NK-92 (cell line): ENCODE measurements around the gene TPST2.

Experiments
- DNase-seq: peaks from one replicate; lab custom pipeline; 2025; ENCODE audit not compliant: unreplicated experiment; lab: John Stamatoyannopoulos, UW

The TPST2 gene

DNA sequence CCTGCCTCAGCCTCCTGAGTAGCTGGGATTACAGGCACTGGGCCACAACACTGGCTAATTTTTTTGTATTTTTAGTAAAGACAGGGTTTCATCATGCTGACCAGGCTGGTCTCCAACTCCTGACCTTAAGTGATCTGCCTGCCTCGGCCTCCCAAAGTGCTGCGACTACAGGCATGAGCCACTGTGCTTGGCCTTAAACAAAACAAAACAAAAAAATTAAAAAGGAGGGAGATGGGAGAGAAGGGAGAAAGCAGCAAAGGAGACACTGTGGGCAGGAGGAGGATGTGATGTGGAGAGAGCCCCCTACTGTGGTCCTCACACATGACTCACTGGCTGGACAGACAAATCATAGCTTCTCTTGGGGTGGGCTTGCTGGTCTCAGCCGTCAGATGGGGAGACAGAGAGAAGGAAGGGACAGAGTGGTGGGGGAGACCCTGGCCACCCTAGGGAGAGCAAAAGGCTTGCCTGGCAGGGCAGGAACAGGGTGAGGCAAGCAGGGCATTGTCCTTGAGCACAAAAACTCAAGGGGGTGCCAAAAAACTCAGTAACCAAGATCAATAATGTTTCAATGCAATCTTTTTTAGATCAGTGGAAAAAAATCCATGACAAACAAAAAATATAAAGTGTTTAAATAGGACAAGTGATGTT is 31.6 kb downstream of the TPST2 start:
- no peak for DNase-seq

- no peak for DNase-seq
Observed at GRCh38 chr22:26556904-26557303, 33.0 kb downstream of the TPST2 start.

DNA sequence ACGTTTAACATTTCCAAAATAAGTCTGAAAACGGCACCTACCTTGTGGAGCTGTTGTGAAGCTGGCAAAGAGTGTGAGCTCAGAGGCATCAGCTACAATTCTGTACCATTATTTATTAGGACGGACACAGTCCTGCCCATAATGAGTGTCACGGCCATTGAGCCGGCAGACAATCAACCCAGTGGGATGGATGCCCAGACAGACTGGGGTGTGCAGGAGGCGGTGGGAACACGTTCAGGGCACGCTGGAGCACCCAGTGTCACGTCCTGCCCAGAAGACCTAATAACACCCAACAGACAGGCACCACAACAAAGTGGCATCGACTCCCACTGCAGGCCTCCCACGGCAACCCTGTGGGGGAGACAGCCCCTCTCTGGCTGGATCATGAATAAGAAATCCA is 34.5 kb downstream of the TPST2 start:
- DNase-seq = no peak

- DNase-seq = no peak
Observed at GRCh38 chr22:26554956-26555355, 35.0 kb downstream of the TPST2 start.

DNA sequence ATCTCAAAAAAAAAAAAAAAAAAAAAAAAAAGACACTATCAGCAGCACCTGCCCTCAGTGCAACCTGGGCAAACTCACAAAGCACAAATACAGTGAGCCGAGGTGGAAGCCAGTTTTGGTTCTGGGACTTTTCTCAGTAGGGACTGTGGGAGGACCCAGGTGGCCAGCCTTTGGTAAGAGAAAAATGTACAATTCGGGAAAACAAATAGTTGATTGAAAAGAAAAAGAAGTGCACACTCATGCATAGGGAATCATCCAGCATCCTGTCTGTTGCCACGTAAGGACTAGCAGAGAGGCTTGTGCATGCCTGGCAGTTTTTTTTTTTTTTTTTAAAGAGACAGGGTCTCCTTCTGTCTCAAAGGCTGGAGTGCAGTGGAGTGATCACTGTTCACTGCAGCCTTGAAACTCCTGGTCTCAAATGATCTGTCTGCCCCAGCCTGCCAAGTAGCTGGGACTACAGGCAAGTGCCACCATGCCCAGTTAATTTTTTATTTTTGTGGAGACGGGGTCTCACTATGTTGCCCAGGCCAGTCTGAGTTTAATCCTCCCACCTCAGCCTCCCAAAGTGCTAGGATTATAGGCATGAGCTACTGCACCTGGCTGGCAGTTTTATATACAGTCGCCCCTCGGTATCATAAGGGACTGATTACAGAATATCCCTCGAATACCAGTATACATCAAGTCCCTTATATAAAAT is 36.7 kb downstream of the TPST2 start:
- DNase-seq = no peak

DNA sequence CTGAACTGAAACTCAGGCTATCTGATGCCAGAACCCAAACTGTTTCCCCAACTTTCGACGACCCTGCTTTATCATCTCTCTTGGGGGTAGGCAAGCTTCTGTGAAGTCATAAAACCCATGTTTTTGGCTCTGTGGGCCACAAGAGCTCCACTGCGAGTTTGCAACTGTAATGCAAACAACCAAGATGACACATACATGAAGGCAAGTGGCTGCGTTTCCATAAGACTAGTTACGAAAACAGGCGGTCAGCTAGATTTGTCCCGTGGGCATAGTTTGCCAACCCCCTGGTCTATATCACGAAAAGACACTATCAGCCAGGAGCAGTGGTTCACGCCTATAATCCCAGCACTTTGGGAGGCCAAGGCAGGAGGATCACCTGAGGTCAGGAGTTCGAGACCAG is 37.5 kb downstream of the TPST2 start:
- DNase-seq = no peak

GRCh38 chr22:26551568-26551967 is 38.4 kb downstream of the TPST2 start:
- DNase-seq = no peak

DNA sequence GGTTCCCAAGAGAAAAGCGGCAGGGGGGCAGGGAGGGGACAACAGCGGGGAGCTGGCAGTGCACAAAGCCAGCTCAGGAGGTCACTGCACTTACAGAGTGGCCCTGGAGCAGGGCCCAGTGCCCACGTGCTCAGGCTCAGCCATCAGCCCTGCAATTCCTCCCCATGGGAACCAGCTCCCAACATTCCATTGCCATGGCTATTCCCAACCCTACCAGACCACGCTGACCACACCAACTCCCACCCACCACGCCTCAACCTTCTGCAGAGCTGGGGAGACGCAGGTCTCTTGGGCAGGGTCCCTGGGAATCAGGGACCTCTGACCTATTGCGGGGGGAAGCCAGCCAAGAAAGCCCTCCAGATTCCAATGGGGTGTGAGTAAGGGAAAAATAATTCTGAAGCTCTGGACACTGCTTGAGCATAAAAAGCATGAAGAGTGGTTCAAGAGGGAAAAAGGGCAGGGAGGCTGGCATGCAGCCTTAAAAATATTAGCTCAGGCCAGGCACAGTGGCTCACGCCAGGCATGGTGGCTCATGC is 39.4 kb downstream of the TPST2 start:
- no peak for DNase-seq

- no peak for DNase-seq
Observed at GRCh38 chr22:26549902-26550497, 39.9 kb downstream of the TPST2 start.

- no peak for DNase-seq
Observed at GRCh38 chr22:26548984-26549383, 40.9 kb downstream of the TPST2 start.

DNA sequence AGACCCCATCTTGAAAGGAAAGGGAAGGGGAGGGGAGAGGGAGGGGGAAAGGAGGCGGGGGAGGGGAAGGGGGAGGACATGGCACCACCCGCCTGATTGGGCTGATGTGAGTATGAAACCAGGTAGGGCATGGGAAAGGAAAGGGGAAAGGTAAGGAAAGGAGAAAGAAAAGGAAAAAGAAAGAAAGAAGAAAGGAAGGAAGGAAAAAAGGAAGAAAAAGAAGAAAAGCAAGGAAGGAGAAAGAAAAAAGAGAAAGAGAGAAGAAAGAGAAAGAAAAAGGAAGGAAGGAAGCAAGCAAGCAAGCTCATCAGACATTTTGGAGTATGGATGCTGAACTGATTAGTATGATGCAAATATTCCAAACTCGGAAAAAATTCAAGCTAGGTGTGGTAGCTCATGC is 41.6 kb downstream of the TPST2 start:
- DNase-seq = no peak

GRCh38 chr22:26547837-26548236 is 42.1 kb downstream of the TPST2 start:
- DNase-seq = no peak

DNA sequence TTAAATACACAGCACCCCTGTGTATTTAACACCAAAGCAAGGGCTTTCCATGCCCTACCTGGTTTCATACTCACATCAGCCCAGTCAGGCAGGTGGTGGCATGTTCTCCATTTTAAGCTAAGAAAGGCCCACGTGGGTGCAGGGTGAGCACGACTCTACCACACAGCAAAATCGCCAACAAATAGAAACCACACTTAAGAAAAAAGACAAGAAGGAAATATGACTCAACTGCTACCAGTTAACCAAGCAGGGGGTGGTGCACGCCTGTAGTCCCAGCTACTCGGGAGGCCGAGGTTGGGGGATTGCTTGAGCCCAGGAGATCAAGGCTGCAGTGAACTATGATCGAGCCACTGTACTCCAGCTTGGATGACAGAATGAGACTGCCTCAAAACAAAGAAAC is 42.5 kb downstream of the TPST2 start:
- DNase-seq = no peak

DNA sequence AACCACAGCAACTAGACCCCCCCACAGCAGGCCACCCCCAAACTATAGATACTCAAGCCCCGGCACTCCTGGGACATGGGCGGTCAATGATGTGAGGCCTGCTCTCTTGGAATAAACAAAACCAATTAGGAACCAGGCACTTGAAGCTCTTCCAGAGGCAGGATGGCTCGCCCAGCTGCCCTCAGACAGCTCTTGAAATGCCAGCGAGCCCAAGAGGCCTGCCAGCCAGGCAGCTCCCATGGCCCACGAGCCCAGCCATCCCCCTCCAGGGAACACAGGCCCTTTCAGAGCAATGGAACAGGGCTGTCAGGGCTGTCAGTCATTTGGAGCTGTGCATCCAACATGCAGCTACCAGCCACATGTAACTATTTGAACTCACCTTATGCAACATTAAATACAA is 43.6 kb downstream of the TPST2 start:
- no peak for DNase-seq

- no peak for DNase-seq
Observed at GRCh38 chr22:26545827-26546226, 44.1 kb downstream of the TPST2 start.

DNA sequence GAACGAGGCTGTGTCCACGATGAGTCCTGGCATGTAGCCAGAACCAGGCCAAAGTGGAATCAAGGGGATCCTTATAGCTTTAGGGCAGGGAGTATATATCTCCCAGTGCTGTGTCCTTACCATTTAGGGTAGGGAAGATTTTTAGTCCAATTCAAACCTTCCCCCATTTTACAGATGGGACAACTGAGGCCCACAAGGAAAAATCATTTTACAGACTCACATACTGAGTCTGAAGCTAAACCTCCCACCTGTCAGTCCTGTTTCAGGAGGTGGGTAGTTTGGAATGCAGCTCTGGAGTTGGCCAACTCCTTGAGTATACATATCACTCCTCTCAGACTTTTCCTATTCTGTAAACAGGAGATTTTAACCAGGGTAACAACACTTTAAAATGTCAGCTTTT is 44.5 kb downstream of the TPST2 start:
- DNase-seq = no peak

GRCh38 chr22:26544489-26544888 is 45.4 kb downstream of the TPST2 start:
- DNase-seq = no peak

DNA sequence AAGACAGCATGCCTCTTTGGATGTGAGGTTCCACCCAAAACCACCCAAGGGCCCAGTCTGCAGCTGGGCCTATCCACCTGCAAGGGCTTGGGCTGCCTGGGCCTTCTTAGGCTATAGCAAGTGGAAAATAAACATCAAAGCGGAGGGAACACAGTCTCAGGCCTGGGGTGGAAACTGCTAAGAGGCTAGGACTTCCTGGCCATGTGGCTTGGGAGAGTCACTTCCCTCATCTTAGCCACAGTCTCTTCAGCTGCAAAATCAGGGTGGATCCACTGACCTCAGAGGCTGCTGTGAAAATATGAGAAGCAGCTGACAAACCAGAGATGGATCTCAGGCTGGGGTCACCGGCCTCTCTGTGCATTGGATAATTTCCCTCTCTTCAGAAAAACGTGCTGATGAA is 47.1 kb downstream of the TPST2 start:
- no peak for DNase-seq

GRCh38 chr22:26541167-26541819 is 48.6 kb downstream of the TPST2 start:
- no peak for DNase-seq

- DNase-seq = no peak
Observed at GRCh38 chr22:26540119-26540518, 49.8 kb downstream of the TPST2 start.

DNA sequence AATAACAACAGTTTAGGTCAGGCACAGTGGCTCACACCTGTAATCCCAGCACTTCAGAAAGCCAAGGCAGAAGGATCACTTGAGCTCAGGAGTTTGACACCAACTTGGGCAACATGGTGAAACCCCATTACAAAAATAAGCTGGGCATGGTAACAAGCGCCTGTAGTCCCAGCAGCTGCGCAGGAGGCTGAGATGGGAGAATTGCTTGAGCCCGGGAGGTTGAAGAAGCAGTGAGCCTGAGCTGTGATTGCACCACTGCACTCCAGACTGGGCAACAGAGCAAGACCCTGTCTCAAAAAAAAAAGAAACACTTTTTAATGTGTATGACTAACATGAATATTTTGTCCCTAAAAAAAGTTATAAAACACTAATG is 53.2 kb downstream of the TPST2 start:
- DNase-seq = no peak
